ENCODE results near the gene INTS11. TPM values are rescaled to one million over a fixed set of nuclear protein-coding genes. Genes with fewer than 3 reads are reported as not detected.

INTS11 gene
- total RNA-seq, 1 experiment from 2014 or later, result 103 TPM

- POLR2A ChIA-PET, result interaction anchor here (1.1 kb wide), 1 partner anchor 48 kb away, joined by 3 read pairs; no protein-coding TSS in a partner anchor
Observed at GRCh38 chr1:1373051-1373814, 48.8 kb upstream of the INTS11 start.

GRCh38 chr1:1371746-1372711 is 47.6 kb upstream of the INTS11 start:
- H3K9me3 Mint-ChIP-seq (ENCODE audit: unreplicated experiment), result no peaks in the 10 kb centered on the region
- no TSS peak for BruUV-seq (replicated peaks)
- Histone ChIP-seq H3K27me3 (replicated peaks; ENCODE audit: control insufficient read depth, insufficient read depth, low read length) (no peaks in the 10 kb centered on the region), H3K9me3 (no peaks in the 10 kb centered on the region), H3K36me3 (ENCODE audit: control insufficient read depth, insufficient read depth, low read length) (no peaks in the 10 kb centered on the region), H3K4me3 (ENCODE audit: low read depth, low read length) (no peak overlapping the region), H3K4me1 (peaks cover 6% of the 10 kb centered on the region)
- H3K4me1 Mint-ChIP-seq (ENCODE audit: low read depth, unreplicated experiment), result no peaks in the 10 kb centered on the region
- peak; percentile 81 to 86 for TF ChIP-seq CTCF (IDR thresholded peaks at IDR 0.05; ENCODE audit: insufficient read depth in 1 of 2, low read depth in 1 of 2, low read length in 1 of 2, severe bottlenecking in 1 of 2, unreplicated experiment in 1 of 2)
- H3K4me3 Mint-ChIP-seq (ENCODE audit: unreplicated experiment), result no peak overlapping the region
- H3K27ac Mint-ChIP-seq (ENCODE audit: unreplicated experiment), result no peak overlapping the region
- intact Hi-C loops (cut with micrococcal nuclease; ENCODE audit: unreplicated experiment), result no loop called here
- CTCF ChIA-PET, result no interaction called here
- POLR2A ChIA-PET, result no interaction called here
- peaks cover 16% of the 10 kb centered on the region for H3K36me3 Mint-ChIP-seq (ENCODE audit: insufficient read depth, unreplicated experiment)
- DNase-seq, result peak in 1 of 2 experiments; percentile 78
- no peaks in the 10 kb centered on the region for H3K27me3 Mint-ChIP-seq (ENCODE audit: insufficient read depth, unreplicated experiment)

More at GRCh38 chr1:1373051-1373814, 48.8 kb upstream of the INTS11 start:
- DNase-seq, result no peak
- Mint-ChIP-seq H3K27me3 (ENCODE audit: insufficient read depth, unreplicated experiment) (no peaks in the 10 kb centered on the region), H3K27ac (ENCODE audit: unreplicated experiment) (no peak overlapping the region), H3K9me3 (ENCODE audit: unreplicated experiment) (no peaks in the 10 kb centered on the region), H3K36me3 (ENCODE audit: insufficient read depth, unreplicated experiment) (peaks cover 16% of the 10 kb centered on the region), H3K4me1 (ENCODE audit: low read depth, unreplicated experiment) (no peaks in the 10 kb centered on the region), H3K4me3 (ENCODE audit: unreplicated experiment) (peak overlapping the region; percentile 85)
- Histone ChIP-seq H3K9me3 (no peaks in the 10 kb centered on the region), H3K36me3 (ENCODE audit: control insufficient read depth, insufficient read depth, low read length) (no peaks in the 10 kb centered on the region), H3K27me3 (replicated peaks; ENCODE audit: control insufficient read depth, insufficient read depth, low read length) (no peaks in the 10 kb centered on the region), H3K4me3 (ENCODE audit: low read depth, low read length) (no peak overlapping the region), H3K4me1 (peaks cover 6% of the 10 kb centered on the region)
- CTCF ChIA-PET, result no interaction called here
- no peak for TF ChIP-seq CTCF (IDR thresholded peaks at IDR 0.05; ENCODE audit: insufficient read depth in 1 of 2, low read depth in 1 of 2, low read length in 1 of 2, severe bottlenecking in 1 of 2, unreplicated experiment in 1 of 2)
- intact Hi-C loops (cut with micrococcal nuclease; ENCODE audit: unreplicated experiment), result no loop called here
- no TSS peak for BruUV-seq (replicated peaks)

DNA sequence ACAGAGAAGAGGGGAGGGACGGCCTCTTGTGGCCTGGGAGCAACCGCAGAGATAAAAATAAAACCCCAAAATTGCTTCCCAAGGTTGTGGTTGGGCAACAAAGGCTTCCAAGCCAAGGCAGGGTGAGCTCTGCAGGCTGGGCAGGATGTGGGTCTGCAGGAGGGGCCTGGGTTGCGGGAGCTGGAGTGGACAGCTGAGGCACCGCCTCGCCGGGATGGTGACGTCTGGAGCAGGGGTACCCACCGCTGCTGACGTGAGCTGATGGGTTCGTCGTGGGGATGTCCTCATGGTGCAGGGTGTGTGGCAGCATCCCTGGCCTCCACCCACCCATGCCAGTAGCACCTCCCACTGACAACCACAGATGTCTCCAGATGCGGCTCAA is 46.9 kb upstream of the INTS11 start:
- H3K4me1 Mint-ChIP-seq (ENCODE audit: low read depth, unreplicated experiment), result no peaks in the 10 kb centered on the region
- intact Hi-C loops (cut with micrococcal nuclease; ENCODE audit: unreplicated experiment), result no loop called here
- CTCF ChIA-PET, result no interaction called here

More for the DNA sequence above, 46.9 kb upstream of the INTS11 start:
- Mint-ChIP-seq H3K27me3 (ENCODE audit: insufficient read depth, unreplicated experiment) (no peaks in the 10 kb centered on the region), H3K9me3 (ENCODE audit: unreplicated experiment) (no peaks in the 10 kb centered on the region), H3K27ac (ENCODE audit: unreplicated experiment) (no peak overlapping the region), H3K4me3 (ENCODE audit: unreplicated experiment) (no peak overlapping the region), H3K36me3 (ENCODE audit: insufficient read depth, unreplicated experiment) (peaks cover 16% of the 10 kb centered on the region)
- no TSS peak for BruUV-seq (replicated peaks)
- no peak for TF ChIP-seq CTCF (IDR thresholded peaks at IDR 0.05; ENCODE audit: insufficient read depth in 1 of 2, low read depth in 1 of 2, low read length in 1 of 2, severe bottlenecking in 1 of 2, unreplicated experiment in 1 of 2)
- POLR2A ChIA-PET, result no interaction called here
- no peaks in the 10 kb centered on the region for H3K27me3 ChIP-seq (replicated peaks; ENCODE audit: control insufficient read depth, insufficient read depth, low read length)
- H3K9me3 ChIP-seq, result no peaks in the 10 kb centered on the region
- no peak for DNase-seq
- H3K36me3 ChIP-seq (ENCODE audit: control insufficient read depth, insufficient read depth, low read length), result no peaks in the 10 kb centered on the region
- no peak overlapping the region for H3K4me3 ChIP-seq (ENCODE audit: low read depth, low read length)
- H3K4me1 ChIP-seq, result peaks cover 6% of the 10 kb centered on the region

All from Caco-2 (cell line).